ENCODE results near the gene CDK3. TPM values are rescaled to one million over a fixed set of nuclear protein-coding genes. Genes with fewer than 3 reads are reported as not detected.
A peak's percentile ranks its signal among the peaks of the same experiment; 100 is the strongest.

The CDK3 gene
- total RNA-seq, 1 experiment from 2014 or later: 6.4 TPM

GRCh38 chr17:76007131-76007849, 6.6 kb downstream of the CDK3 start:
- DNase-seq: no peak
- Histone ChIP-seq H3K4me3 (no peak overlapping the region), H3K9me3 (no peaks in the 10 kb centered on the region), H3K27me3 (no peaks in the 10 kb centered on the region), H3K36me3 (peaks cover 4% of the 10 kb centered on the region; the same call in 1 of the 2 replicates)

GRCh38 chr17:76007850-76008165, 7.2 kb downstream of the CDK3 start:
- no peak for DNase-seq

DNA sequence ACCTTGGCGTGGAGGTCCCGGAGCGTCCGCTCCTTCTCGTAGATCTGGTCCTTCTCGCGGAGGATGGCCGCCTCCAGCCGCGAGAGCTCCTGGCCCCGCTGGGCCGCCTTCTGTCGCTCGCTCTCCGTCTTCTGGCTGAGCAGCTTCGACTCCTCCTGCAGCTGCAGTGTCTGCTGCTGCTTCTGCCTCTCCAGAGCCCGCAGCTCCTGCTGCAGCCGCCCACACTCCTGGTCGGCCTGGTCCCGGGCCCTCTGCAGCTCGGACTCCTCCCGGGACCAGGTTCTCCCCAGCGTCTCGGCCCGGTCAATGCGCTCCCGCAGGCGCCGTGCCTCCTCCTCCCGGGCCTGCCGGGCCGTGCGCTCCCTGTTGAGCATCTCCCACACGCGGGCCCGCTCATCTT, 7.6 kb downstream of the CDK3 start:
- no peak for DNase-seq
- H3K36me3 ChIP-seq: peaks cover 4% of the 10 kb centered on the region; the same call in 1 of the 2 replicates
- H3K9me3 ChIP-seq: no peaks in the 10 kb centered on the region
- no peak overlapping the region for H3K4me3 ChIP-seq
- no peaks in the 10 kb centered on the region for H3K27me3 ChIP-seq

More at GRCh38 chr17:76007850-76008165, 7.2 kb downstream of the CDK3 start:
- Histone ChIP-seq H3K36me3 (peaks cover 4% of the 10 kb centered on the region; the same call in 1 of the 2 replicates), H3K27me3 (no peaks in the 10 kb centered on the region), H3K4me3 (no peak overlapping the region), H3K9me3 (no peaks in the 10 kb centered on the region)

GRCh38 chr17:76008630-76009425, 8.2 kb downstream of the CDK3 start:
- no peak for DNase-seq
- peaks cover 4% of the 10 kb centered on the region; the same call in 1 of the 2 replicates for H3K36me3 ChIP-seq
- H3K27me3 ChIP-seq: no peaks in the 10 kb centered on the region
- no peak overlapping the region for H3K4me3 ChIP-seq
- no peaks in the 10 kb centered on the region for H3K9me3 ChIP-seq

DNA sequence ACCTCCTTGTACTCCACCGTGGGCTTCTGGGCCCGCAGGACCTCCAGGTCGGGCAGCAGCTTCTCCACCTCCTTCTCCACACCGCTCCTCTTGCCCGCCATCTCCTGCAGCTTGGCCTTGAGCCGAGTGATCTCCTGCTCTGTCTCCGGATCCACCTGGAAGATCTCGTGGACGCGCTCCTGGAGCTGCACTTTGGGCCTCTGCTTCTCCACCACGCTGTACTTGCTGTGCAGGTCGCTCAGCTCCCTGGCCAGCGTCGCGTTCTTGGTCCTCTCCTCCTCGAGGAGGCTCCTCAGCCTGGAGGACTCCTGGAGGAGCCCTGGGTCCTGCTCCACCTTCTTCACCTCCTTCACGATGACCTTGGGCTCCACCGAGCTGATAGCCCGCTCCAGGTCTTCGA, 8.8 kb downstream of the CDK3 start:
- H3K27me3 ChIP-seq: no peaks in the 10 kb centered on the region
- peaks cover 4% of the 10 kb centered on the region; the same call in 1 of the 2 replicates for H3K36me3 ChIP-seq
- no peak overlapping the region for H3K4me3 ChIP-seq
- H3K9me3 ChIP-seq: no peaks in the 10 kb centered on the region
- no peak for DNase-seq

- Histone ChIP-seq H3K36me3 (peaks cover 4% of the 10 kb centered on the region; the same call in 1 of the 2 replicates), H3K9me3 (no peaks in the 10 kb centered on the region), H3K27me3 (no peaks in the 10 kb centered on the region), H3K4me3 (no peak overlapping the region)
- DNase-seq: no peak
Observed at GRCh38 chr17:76009969-76010661, 9.5 kb downstream of the CDK3 start.

DNA sequence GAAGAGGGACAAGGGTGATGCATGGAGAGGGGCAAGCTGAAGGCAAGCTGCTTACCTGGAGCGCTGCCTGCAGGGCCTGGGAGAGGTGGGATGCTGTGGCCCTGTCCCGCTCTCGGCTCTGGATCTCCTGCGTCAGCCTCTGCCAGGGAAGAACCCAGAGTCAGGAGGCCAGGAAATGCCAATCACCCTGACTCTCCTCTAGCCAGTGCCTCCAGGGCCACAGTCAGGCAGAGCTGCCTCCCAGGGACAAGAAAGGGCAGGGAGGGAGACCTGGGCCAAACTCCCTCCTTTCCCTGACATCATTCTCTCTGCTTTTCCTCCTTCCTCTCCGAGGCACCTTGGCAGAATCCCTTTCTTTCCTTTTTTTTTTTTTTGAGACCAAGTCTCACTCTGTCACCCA, 11.3 kb downstream of the CDK3 start:
- H3K27me3 ChIP-seq: no peaks in the 10 kb centered on the region
- DNase-seq: no peak
- H3K9me3 ChIP-seq: no peaks in the 10 kb centered on the region
- H3K4me3 ChIP-seq: no peak overlapping the region
- no peaks in the 10 kb centered on the region for H3K36me3 ChIP-seq

GRCh38 chr17:76013377-76013932, 12.8 kb downstream of the CDK3 start:
- DNase-seq: no peak
- Histone ChIP-seq H3K27me3 (no peaks in the 10 kb centered on the region), H3K36me3 (no peaks in the 10 kb centered on the region), H3K9me3 (no peaks in the 10 kb centered on the region), H3K4me3 (no peak overlapping the region)

GRCh38 chr17:76014100-76014924, 13.7 kb downstream of the CDK3 start:
- no peaks in the 10 kb centered on the region for H3K27me3 ChIP-seq
- DNase-seq: peak; percentile 58
- no peak overlapping the region for H3K4me3 ChIP-seq
- H3K9me3 ChIP-seq: no peaks in the 10 kb centered on the region
- no peaks in the 10 kb centered on the region for H3K36me3 ChIP-seq

DNA sequence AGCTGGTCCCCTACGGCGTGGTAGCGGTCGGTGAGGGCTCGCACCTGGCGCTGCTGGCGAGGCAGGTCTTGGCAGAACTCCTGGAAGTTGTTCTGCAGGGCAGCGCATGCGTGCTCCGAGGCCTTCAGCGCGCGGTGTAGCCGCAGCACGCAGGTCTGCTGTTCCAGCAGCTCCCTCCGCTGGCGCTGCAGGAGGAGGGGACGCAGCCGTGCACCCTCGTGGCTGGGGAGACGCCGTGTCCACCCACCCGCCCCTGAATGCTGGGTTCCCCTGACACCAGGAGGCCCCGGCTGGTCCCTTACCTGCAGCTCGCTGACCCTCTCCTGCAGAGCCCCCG, 14.2 kb downstream of the CDK3 start:
- Histone ChIP-seq H3K27me3 (no peaks in the 10 kb centered on the region), H3K36me3 (no peaks in the 10 kb centered on the region), H3K9me3 (no peaks in the 10 kb centered on the region), H3K4me3 (no peak overlapping the region)
- DNase-seq: no peak

- no peak for DNase-seq
- H3K4me3 ChIP-seq: no peak overlapping the region
- H3K27me3 ChIP-seq: no peaks in the 10 kb centered on the region
- H3K36me3 ChIP-seq: no peaks in the 10 kb centered on the region
- H3K9me3 ChIP-seq: no peaks in the 10 kb centered on the region
Observed at GRCh38 chr17:76017481-76018339, 17.1 kb downstream of the CDK3 start.

GRCh38 chr17:76018340-76018680, 17.7 kb downstream of the CDK3 start:
- H3K36me3 ChIP-seq: no peaks in the 10 kb centered on the region
- DNase-seq: no peak
- H3K4me3 ChIP-seq: no peak overlapping the region
- H3K27me3 ChIP-seq: no peaks in the 10 kb centered on the region
- H3K9me3 ChIP-seq: no peaks in the 10 kb centered on the region

DNA sequence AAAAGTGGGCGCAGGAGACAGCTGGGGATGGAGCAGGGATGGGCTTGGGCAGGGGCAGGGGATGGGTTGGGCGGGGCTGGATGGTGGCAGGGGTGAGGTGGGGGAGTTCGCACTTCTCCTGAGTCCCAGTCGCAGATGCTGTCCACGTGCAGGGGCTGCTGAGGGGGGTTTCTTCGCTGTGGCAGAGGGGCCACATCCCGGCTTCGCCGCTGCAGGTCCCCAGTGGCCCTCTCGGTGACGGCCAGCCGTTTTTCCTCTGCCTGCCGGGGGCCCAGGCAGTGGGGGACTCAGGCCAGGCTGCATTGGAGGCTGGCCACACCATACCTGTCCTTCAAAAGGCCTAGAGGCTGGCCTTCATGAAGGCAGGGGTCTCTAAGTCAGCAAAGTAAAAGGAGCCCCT, 18.1 kb downstream of the CDK3 start:
- no peaks in the 10 kb centered on the region for H3K9me3 ChIP-seq
- H3K4me3 ChIP-seq: no peak overlapping the region
- no peaks in the 10 kb centered on the region for H3K27me3 ChIP-seq
- DNase-seq: no peak
- no peaks in the 10 kb centered on the region for H3K36me3 ChIP-seq

- no peak for DNase-seq
- Histone ChIP-seq H3K4me3 (no peak overlapping the region), H3K27me3 (no peaks in the 10 kb centered on the region), H3K9me3 (no peaks in the 10 kb centered on the region), H3K36me3 (no peaks in the 10 kb centered on the region)
Observed at GRCh38 chr17:76019833-76020467, 19.3 kb downstream of the CDK3 start.

DNA sequence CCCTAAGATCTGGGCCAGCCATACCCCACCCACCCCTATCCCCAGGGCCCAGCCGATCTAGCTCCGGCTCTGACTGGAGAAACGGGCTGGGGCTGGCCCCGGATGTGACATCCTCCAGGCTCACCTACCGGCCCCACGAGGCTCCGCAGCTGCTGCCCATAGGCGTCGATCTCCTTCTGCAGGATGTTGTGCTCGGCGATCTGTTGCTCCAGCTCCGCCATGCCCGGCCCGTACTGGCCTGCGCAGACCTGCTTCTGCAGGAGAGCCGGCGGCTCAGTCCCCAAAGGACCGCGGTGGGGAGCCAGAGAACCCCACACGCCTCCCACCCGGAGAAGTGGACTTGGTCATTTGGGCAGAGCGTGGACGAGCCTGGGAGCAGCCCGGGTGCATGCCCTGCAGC, 21.6 kb downstream of the CDK3 start:
- no peak overlapping the region for H3K4me3 ChIP-seq
- H3K27me3 ChIP-seq: no peaks in the 10 kb centered on the region
- DNase-seq: no peak
- H3K36me3 ChIP-seq: no peaks in the 10 kb centered on the region
- H3K9me3 ChIP-seq: no peaks in the 10 kb centered on the region
